AG04450 (cell line): ENCODE results near the gene POGZ. TPM values are rescaled to one million over a fixed set of nuclear protein-coding genes. Genes with fewer than 3 reads are reported as not detected.
A peak's percentile ranks its signal among the peaks of the same experiment; 100 is the strongest.
"Not testable (repeated sequence)": the region's sequence is repeated elsewhere in the genome, so short reads cannot be mapped to it uniquely, and the experiment has no call there.

ENCODE experiments used
- CTCF ChIA-PET: fragments of 300-600, 350-600 bp; formaldehyde crosslinking; extraction: SDS; loops from one replicate; lab custom pipeline; 2022; ENCODE audit warnings: antibody characterized with exemption, inconsistent platforms; lab: Charles Lee
- POLR2A ChIA-PET: fragments of 350-600 bp; formaldehyde crosslinking; extraction: SDS; loops from one replicate; lab custom pipeline; 2021; ENCODE audit warnings: antibody characterized with exemption, inconsistent platforms; lab: Yijun Ruan, JAX
- DNase-seq: peaks from one replicate; pipeline ENCODE4 v3.0.0-alpha.2; 2011; ENCODE audit warnings: low read depth, low spot score
- H3K27ac ChIP-seq: one replicate; pipeline ENCODE4 v1.5.1; 2012; ENCODE audit warnings: low read depth, low read length, control low read depth
- H3K27me3 ChIP-seq: one replicate; pipeline ENCODE4 v1.6.0; 2012; ENCODE audit warnings: low read length; ENCODE audit not compliant: control insufficient read depth, insufficient read depth
- H3K4me3 ChIP-seq: 2 replicates; pipeline ENCODE4 v1.5.1; 2011; ENCODE audit warnings: mild to moderate bottlenecking, low read depth, low read length, control low read depth
- H3K9me3 ChIP-seq: 2 replicates; pipeline ENCODE4 v1.5.1; 2012; ENCODE audit warnings: low read length; ENCODE audit not compliant: control insufficient read depth, insufficient read depth
- polyA plus RNA-seq: library from polyadenylated mRNA; depleted of rRNA; stranded (reverse); fragments of >200 nt; gene quantifications from 2 replicates; pipeline ENCODE4 v1.2.3, GENCODE V29; 2011
- TF ChIP-seq, protein P1 (sequence below): IDR thresholded peaks from 2 replicates; pipeline ENCODE4 v1.5.1; 2011; ENCODE audit warnings: low read depth, low read length, control low read depth, inconsistent platforms

Gene POGZ
- polyA plus RNA-seq, 1 experiment, result 45.7 TPM

DNA sequence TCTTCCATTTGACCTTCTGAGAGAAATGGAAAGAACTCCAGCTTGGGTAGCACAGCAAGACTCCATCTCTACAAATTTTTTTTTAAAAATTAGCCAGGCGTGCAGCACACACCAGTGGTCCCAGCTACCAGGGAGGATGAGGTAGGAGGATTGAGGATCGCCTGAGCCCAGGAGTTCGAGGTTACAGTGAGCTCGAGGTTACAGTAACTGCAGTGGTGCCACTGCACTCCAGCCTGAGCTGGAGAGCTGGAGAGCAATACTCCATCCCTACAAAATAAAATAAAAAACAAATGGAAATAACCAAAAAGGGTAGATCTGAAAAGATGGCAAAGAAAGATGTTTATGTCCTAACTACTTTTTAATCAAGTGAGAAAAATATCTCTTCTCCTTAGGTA lies 14.5 kb downstream of the POGZ start:
- ChIA-PET CTCF (interaction anchor here (1.0 to 2.5 kb wide), 10 partner anchors 11 to 290 kb away, joined by 3 to 24 read pairs (median 4); no protein-coding TSS in a partner anchor), POLR2A (no interaction called here)
- no peak overlapping the region for H3K27ac ChIP-seq
- no peak for DNase-seq
- no peaks in the 10 kb centered on the region for H3K9me3 ChIP-seq
- TF ChIP-seq, protein P1, sequence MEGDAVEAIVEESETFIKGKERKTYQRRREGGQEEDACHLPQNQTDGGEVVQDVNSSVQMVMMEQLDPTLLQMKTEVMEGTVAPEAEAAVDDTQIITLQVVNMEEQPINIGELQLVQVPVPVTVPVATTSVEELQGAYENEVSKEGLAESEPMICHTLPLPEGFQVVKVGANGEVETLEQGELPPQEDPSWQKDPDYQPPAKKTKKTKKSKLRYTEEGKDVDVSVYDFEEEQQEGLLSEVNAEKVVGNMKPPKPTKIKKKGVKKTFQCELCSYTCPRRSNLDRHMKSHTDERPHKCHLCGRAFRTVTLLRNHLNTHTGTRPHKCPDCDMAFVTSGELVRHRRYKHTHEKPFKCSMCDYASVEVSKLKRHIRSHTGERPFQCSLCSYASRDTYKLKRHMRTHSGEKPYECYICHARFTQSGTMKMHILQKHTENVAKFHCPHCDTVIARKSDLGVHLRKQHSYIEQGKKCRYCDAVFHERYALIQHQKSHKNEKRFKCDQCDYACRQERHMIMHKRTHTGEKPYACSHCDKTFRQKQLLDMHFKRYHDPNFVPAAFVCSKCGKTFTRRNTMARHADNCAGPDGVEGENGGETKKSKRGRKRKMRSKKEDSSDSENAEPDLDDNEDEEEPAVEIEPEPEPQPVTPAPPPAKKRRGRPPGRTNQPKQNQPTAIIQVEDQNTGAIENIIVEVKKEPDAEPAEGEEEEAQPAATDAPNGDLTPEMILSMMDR, result no peak
- no peaks in the 10 kb centered on the region for H3K27me3 ChIP-seq
- no peak overlapping the region for H3K4me3 ChIP-seq

DNA sequence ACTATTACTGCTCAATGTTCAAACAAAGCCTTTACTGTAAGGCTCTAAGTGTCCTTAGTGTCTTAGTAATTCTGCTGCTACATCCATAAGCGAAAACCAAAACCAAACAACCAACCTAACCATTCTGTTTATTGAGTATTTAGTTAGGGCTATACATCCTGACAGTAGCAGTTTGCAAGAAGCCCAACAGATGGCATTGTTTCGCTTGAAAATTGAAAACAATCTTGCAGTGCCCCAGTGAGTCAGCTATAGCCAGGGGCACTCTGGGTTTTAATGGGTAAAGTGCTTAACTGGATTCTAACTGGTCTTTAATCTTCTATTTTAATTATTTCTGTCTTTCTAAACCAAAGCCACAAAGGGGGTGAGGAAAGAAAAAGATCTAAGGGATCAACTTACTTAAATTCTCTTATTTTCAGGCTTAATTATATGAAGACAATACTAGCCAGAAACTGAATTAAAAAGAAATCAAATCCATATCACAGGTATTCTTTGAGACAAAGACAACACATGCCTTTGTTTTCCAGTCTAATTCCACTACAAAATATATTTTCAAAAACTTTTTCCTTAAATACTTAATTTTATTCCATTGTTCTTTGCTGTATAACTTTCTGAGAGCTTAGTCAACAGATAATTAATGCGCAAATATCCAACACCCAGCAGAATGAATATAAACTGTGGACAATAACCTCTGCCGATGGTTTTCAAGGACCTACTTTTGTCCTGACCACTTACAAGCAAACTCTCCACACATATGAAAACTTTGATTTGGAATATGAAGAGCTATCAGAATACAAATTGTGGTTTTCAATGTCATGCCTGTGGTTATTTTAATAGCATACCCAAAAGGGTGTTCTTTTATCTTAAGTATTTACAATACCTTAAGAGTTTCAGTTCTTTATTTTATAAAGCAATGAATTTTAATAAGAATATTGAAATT lies 15.2 kb downstream of the POGZ start:
- Histone ChIP-seq H3K27me3 (no peaks in the 10 kb centered on the region), H3K9me3 (no peaks in the 10 kb centered on the region), H3K4me3 (no peak overlapping the region), H3K27ac (no peak overlapping the region)
- ChIA-PET POLR2A (no interaction called here), CTCF (interaction anchor here (0.5 to 2.5 kb wide), 14 partner anchors 11 to 397 kb away, joined by 3 to 24 read pairs (median 3); no protein-coding TSS in a partner anchor)
- TF ChIP-seq, protein P1, result peak; percentile 80
- peak; percentile 65 for DNase-seq

DNA sequence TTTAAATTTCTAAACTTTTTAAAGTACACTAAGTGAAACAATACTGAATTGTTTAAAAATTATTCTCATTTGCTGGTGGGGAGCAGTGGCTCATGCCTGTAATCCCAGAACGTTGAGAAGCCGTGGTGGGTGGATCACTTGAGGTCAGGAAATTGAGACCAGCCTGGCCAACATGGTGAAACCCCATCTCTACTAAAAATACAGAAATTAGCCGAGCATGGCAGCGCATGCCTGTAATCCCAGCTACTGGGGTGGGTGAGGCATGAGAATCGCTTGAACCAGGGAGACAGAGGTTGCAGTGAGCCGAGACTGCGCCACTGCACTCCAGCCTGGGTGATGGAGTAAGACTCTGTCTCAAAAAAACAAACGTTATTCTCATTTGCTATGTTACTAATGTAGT lies 21.9 kb downstream of the POGZ start:
- not testable (repeated sequence) for H3K27ac ChIP-seq, H3K27me3 ChIP-seq, DNase-seq, H3K4me3 ChIP-seq, H3K9me3 ChIP-seq
- ChIA-PET POLR2A (interaction anchor here (0.6 to 0.7 kb wide), 2 partner anchors 145 to 390 kb away, joined by 5 to 6 read pairs; partner anchors contain the start of gene C1orf56), CTCF (interaction anchor here (0.6 to 1.1 kb wide), 3 partner anchors 39 to 297 kb away, joined by 3 to 4 read pairs (median 3); no protein-coding TSS in a partner anchor)

DNA sequence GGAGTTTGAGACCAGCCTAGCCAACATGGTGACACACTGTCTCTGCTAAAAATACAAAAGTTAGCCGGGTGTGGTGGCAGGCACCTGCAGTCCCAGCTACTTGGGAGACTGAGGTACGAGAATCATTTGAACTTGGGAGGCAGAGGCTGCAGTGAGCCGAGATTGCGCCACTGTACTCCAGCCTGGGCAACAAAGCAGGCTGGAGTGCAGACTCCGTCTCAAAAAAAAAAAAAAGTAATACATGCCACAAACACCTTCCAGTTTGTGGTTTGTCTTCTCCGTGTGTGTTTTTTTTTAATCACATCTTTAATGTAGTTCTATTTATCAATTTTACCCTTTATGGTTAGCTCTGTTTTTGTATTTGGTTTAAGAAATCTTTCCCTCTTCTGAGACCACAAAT lies 22.3 kb downstream of the POGZ start:
- POLR2A ChIA-PET, result interaction anchor here (0.6 to 0.7 kb wide), 2 partner anchors 145 to 389 kb away, joined by 5 to 6 read pairs; partner anchors contain the start of gene C1orf56
- TF ChIP-seq, protein P1, result no peak
- Histone ChIP-seq H3K9me3 (no peaks in the 10 kb centered on the region), H3K4me3 (no peak overlapping the region), H3K27ac (no peak overlapping the region), H3K27me3 (no peaks in the 10 kb centered on the region)
- DNase-seq, result no peak
- CTCF ChIA-PET, result interaction anchor here (0.6 to 1.1 kb wide), 3 partner anchors 39 to 298 kb away, joined by 3 to 4 read pairs (median 3); no protein-coding TSS in a partner anchor

DNA sequence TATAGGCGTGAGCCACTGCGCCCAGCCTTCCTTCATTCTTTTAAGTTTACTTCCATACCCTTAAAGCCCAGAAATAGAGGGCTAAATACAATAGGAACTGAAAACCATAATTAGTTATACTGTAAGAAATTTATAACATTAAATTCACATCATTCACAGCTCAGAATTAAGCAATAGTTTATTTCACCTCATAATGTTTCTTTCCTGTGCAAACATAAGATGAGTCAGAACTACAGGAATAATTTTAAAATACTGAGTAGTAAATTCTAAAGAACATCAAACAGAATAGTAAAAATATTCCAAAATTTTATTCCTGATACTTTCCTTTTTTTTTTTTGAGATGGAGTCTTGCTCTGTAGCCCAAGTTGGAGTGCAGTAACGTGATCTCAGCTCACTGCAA lies 24.1 kb downstream of the POGZ start:
- ChIA-PET CTCF (interaction anchor here (0.5 kb wide), 1 partner anchor 123 kb away, joined by 4 read pairs; no protein-coding TSS in a partner anchor), POLR2A (interaction anchor here (0.7 kb wide), 1 partner anchor 218 kb away, joined by 4 read pairs; no protein-coding TSS in a partner anchor)

DNA sequence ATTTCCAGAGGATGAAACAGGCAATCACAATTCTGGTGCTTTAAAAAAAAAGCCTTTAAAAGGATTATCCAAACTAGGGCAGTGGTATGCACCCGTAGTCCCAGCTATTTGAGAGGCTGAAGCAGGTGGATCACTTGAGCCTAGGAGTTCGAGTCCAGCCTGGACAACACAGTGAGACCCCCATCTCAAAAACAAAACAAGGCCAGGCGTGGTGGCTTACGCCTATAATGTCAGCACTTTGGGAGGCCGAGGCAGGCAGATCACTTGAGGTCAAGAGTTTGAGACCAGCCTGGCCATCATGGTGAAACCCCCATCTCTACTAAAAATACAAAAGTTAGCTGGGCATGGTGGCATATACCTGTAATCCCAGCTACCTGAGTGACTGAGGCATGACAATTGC lies 25.5 kb downstream of the POGZ start:
- DNase-seq, POLR2A ChIA-PET, H3K4me3 ChIP-seq, H3K27ac ChIP-seq, H3K9me3 ChIP-seq, H3K27me3 ChIP-seq: not testable (repeated sequence)
- CTCF ChIA-PET, result interaction anchor here (1.2 to 2.2 kb wide), 3 partner anchors 10 to 94 kb away, joined by 3 to 8 read pairs (median 4); no protein-coding TSS in a partner anchor

More for the DNA sequence above, 24.1 kb downstream of the POGZ start:
- H3K9me3 ChIP-seq, result no peaks in the 10 kb centered on the region
- H3K4me3 ChIP-seq, result no peak overlapping the region
- H3K27ac ChIP-seq, result no peak overlapping the region
- no peaks in the 10 kb centered on the region for H3K27me3 ChIP-seq
- no peak for DNase-seq
- TF ChIP-seq, protein P1, result no peak
